ENCODE data around the gene TUBAL3. TPM values are rescaled to one million over a fixed set of nuclear protein-coding genes. Genes with fewer than 3 reads are reported as not detected.

TUBAL3 gene
- total and polyA plus RNA-seq, 9 of the 15 experiments (the other 6 are each of a cell fraction or from before 2014, with no cell fraction given) = 5.5 to 10.1 (median 6.9) TPM

DNA sequence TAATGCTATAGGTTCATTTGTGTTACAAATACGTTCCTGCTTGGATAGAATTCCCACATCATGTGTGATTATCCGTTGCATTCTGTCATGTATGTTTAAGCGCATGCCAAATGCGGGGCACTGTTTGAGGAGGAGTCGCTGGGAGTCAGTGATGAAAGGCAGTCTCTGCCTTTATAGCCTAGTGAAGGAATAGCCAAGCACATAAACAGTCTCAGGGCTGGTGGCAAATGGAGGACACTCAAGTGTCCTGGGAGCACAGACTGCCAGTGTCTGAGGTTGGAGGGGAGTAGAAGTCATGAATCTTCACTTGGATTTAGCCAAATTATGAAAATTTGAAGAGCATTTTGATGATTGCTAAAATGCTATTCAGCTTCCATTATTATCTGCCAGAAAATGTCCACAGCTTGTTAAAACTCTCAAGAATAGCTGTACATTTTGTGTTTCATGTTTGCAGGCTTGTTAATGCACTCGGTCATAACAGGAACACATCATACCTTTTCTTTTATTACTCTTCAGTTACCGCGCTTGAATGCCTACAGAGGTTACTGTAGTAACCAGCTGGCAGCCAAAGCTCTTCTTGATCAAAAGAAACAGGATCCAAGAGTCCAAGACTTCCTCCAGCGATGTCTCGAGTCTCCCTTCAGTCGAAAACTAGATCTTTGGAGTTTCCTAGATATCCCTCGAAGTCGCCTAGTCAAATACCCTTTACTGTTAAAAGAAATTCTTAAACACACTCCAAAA lies 49.3 kb upstream of the TUBAL3 start:
- FAIRE-seq = no peak
- H3K9ac ChIP-seq (ENCODE audit: insufficient read depth in 1 of 2, low read depth in 2 of 2, low read length in 2 of 2) = no peak overlapping the region
- H3K79me2 ChIP-seq (ENCODE audit: control insufficient read depth, insufficient read depth, low read length) = peaks cover 100% of the 10 kb centered on the region
- no peak overlapping the region for H2AFZ ChIP-seq (ENCODE audit: low read depth, low read length)
- no peaks in the 10 kb centered on the region for H4K20me1 ChIP-seq (replicated peaks; ENCODE audit: control insufficient read depth, insufficient read depth, low read length)
- intact Hi-C loops (cut with micrococcal nuclease) = no loop called here
- POLR2A ChIA-PET = interaction anchor here (0.6 to 4.6 kb wide), 4 partner anchors 10 to 176 kb away, joined by 3 to 30 read pairs (median 4); no protein-coding TSS in a partner anchor
- no TSS peak for BruUV-seq (replicated peaks)
- no peak for ATAC-seq
- peaks cover 91% of the 10 kb centered on the region for H3K36me3 ChIP-seq (ENCODE audit: control insufficient read depth, insufficient read depth, low read length)
- CTCF ChIA-PET (ENCODE audit: low intra/inter-chr PET ratio) = interaction anchor here (0.7 kb wide), 1 partner anchor 17 kb away, joined by 3 read pairs; no protein-coding TSS in a partner anchor
- 0 out of 3 replicates have a peak overlapping the region, but pooled peaks have one; percentile 10 for H3K27ac ChIP-seq (ENCODE audit: extremely low read depth, low read depth, low read length)
- no peaks in the 10 kb centered on the region for H3K9me3 ChIP-seq (replicated peaks; ENCODE audit: control insufficient read depth, insufficient read depth, low read depth, low read length)
- H3K9me1 ChIP-seq (ENCODE audit: control insufficient read depth, insufficient read depth, low read length) = no peaks in the 10 kb centered on the region
- TF ChIP-seq SUPT5H (IDR thresholded peaks at IDR 0.05) (peak; percentile 28; the same call in 1 of the 2 replicates), ZNF668 (CRISPR knock-in tag; IDR thresholded peaks at IDR 0.05) (no peak), NCOA1 (IDR thresholded peaks at IDR 0.05; ENCODE audit: low read depth) (no peak), CREBBP (IDR thresholded peaks at IDR 0.05; ENCODE audit: low read depth, low read length) (no peak), WHSC1 (IDR thresholded peaks at IDR 0.05; ENCODE audit: low read length) (no peak), ZBED1 (IDR thresholded peaks at IDR 0.05) (peak; percentile 49; the same call in 1 of the 2 replicates)
- DNase-seq (ENCODE audit: extremely low read depth in 1 of 4, low spot score in 3 of 4) = no peak
- H3K27me3 ChIP-seq (ENCODE audit: control insufficient read depth in 2 of 2, insufficient read depth in 2 of 2, low read length in 2 of 2) = no peaks in the 10 kb centered on the region
- no peak overlapping the region for H3K4me2 ChIP-seq (ENCODE audit: insufficient read depth, low read length)
- peaks cover 3 to 12% of the 10 kb centered on the region in 2 experiments for H3K4me1 ChIP-seq (replicated peaks in 1 of 2; ENCODE audit: control insufficient read depth in 2 of 2, insufficient read depth in 2 of 2, low read length in 2 of 2)
- H3K4me3 ChIP-seq = no peak overlapping the region
- in situ Hi-C loops (cut with MboI) = no loop called here
- 87% methylated on average over 13 of the region's 13 CpGs for WGBS (ENCODE audit: insufficient coverage, low coverage, missing lambda C conversion rate)

All from K562 (cell line).